DMS114 treated with DMSO at 0.1 percent for 48 hours (cell line): Measurements from ENCODE around the gene SLC22A14.
"Not testable (repeated sequence)": the region's sequence is repeated elsewhere in the genome, so short reads cannot be mapped to it uniquely, and the experiment has no call there.

Source experiments
- DNase-seq: peaks from one replicate; lab custom pipeline; 2025; ENCODE audit not compliant: unreplicated experiment; lab: John Stamatoyannopoulos, UW

Gene SLC22A14, protein sequence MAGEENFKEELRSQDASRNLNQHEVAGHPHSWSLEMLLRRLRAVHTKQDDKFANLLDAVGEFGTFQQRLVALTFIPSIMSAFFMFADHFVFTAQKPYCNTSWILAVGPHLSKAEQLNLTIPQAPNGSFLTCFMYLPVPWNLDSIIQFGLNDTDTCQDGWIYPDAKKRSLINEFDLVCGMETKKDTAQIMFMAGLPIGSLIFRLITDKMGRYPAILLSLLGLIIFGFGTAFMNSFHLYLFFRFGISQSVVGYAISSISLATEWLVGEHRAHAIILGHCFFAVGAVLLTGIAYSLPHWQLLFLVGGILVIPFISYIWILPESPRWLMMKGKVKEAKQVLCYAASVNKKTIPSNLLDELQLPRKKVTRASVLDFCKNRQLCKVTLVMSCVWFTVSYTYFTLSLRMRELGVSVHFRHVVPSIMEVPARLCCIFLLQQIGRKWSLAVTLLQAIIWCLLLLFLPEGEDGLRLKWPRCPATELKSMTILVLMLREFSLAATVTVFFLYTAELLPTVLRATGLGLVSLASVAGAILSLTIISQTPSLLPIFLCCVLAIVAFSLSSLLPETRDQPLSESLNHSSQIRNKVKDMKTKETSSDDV

DNA sequence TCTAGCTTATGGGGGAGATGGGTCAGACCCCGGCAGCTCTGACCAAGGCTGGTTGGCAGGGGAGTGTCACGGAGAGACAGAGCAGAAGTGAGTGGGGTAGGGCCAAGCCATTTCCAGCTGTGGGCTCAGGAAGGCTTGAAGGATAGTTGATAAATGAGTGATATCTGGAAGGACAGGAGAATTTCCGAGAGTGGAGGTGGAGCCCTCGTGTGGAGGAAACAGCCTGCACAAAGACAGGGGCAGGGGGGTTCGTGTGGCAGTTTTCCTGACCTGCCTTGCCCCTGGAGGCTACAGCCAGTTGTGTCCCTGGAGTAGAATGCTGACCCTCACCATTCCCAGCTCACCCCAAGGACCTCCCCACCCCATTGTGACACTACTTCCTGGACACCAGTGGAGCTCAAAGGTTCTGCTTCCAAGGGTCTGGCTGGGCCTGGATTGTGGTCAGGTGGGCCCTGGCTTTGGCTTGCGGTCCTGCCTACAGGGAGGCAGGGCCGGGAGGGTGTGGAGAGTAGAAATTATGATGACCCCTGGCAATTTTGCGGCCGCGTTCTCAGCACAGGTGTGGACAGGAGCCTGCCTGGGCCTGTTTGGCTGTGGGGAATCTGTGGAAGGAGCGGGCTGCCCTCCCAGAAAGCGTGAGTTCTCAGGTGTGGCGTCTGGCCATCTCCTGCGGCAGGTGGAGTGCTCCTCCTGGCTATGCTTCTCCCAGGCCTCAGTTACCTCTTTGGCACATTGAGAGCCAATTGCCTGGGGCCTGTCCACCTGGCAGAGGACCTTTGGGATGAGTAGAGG lies at the start of gene SLC22A14:
Gene SLC22A14 (plus strand): TSS at position 400 of the 792 bp plus-strand sequence. CDS start 23,733 bp downstream, outside the sequence.
- DNase-seq: no peak

DNA sequence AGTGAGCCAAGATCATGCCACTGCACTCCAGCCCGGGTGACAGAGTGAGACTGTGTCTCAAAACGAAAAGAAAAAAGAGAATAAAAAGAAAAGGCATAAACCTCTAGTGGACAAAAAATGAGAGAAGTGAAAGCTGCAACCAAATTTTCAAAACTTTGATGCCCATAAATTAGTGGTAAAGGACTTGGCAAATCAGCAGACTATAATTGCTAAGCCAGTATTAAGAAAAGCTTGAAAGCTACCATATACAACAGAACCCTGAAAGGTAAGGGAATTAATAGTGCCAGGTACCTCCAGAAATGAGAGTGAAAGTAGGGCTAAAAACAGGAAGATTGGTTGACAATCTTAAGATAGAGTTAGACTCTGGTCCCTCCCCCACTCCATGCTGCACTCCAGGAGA lies 49.4 kb upstream of the SLC22A14 start:
- no peak for DNase-seq

DNA sequence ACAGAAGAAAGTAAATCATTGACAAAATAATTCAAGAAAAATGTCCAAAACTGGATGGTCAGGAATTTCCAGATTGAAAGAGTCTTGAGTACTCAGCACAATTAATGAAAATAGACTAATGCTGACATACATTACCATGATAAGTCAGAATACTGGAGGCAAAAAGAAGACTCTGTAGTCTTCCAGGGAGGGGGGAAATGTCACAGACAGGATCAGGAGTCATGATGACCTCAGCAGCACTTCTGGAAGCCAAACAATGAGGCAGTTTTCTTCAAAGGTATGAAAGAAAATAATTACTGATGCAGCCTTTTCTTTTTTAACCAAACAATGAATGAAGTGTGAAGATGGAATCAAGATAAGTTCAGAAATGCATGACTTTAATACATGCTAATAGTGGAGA lies 46.6 kb upstream of the SLC22A14 start:
- DNase-seq: no peak

DNA sequence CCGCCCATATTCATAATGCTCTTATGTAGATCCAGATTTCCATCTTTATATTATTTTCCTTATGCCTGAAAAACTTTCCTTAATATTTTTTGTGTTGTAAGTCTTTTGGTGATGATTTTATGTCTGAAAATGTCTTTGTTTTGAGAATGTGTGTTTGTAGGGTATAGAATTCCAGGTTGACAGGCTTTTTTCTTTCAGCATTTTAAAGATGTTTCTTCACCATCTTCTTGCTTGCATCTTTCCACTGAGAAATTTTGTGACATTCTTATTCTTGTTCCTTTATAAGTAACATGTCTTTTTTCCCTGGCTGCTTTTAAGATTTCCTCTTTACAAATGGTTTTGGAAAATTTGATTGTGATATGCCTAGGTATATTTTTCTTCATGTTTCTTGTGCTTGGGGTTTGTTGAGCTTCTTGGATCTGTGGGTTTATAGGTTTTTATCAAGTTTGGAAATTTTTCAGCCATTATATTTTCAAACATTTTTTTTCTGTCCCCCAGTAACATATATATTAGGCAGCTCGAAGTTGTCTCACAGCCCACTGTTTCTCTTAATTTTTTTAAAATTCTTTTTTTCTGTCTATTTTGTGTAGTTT lies 43.6 kb upstream of the SLC22A14 start:
- DNase-seq: no peak

DNA sequence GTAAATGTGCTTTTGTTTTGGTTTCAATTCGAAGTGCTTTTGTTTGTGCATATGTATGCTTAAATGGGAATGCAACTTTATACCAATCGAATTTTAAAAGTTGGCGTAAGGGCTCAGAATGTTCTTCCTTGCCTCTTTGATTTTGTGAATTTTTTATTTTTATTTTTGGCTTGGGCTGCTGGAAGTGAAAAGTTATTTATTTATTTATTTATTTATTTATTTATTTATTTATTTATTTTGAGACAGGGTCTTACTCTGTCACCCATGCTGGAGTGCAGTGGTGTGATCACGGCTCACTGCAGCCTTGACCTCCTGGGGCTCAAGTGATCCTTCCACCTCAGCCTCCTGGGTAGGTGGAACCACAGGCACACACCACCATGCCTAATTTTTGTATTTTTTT lies 39.3 kb upstream of the SLC22A14 start:
- not testable (repeated sequence) for DNase-seq

DNA sequence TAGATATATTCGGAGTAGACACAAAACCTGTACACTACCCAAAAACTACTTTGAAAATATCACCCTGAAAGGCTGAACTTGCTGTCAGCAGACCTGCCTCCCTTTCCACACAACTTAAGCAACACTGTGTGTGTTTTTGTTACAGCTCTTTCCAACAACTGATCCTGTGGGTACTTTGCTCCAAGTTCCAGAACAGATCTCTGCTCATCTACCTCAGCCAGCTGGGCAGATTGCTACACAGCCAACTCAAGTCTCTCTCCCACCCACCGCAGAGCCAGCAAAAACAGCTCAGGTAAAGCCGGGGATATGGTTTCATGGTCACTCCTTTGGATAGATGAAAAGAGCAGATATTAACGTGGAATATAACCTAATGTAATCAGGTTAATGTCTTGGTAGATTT lies 36.2 kb upstream of the SLC22A14 start:
- DNase-seq: no peak

DNA sequence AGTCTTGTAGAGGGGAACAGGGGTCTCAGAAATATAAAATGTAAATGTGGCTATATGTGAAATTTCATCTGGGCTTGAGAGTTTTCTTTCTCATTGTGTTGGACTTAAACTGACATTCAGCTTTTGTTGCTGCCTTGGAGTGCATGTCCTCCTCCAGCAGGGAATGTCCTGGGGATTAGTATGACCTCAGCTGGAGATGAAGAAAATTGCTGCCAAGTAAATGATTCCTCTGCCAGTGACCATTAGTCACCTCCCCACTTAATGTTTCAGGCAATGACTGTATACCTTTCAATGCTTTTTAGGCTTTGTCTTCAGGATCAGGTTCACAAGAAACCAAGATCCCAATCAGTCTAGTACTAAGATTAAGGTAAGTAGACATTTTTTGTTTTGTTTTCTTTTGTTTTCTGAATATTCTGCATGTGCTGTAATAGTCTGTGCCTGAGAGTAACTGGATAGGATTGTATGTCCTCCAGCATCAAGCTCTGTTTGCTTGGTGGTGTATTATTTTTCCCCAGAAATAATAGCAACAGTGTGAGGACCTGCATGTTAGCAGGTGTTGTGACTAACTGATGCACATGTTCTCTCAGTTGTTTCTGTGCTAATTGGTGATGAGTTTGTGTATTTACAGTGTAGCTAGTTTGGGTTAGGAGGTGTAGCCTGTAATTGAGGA lies 34.6 kb upstream of the SLC22A14 start:
- DNase-seq: no peak

DNA sequence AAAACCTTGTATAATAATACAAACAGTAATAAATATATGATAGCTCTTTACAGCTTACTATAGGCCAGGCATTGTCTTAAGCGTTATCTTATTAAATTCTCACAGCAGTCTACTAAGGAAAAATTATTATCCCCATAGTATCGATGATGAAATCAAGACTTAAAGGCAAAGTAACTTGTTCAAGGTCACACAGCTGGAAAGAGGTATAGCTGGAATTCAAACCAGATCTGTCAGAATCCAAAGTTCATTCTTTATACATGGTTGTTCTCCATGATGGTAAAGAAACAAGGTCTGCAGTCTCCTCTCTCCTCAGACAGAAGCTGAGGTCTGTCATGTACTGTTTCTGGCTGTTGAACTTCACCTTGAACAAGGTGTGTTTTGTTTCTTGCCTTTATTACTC lies 31.9 kb upstream of the SLC22A14 start:
- DNase-seq: no peak

DNA sequence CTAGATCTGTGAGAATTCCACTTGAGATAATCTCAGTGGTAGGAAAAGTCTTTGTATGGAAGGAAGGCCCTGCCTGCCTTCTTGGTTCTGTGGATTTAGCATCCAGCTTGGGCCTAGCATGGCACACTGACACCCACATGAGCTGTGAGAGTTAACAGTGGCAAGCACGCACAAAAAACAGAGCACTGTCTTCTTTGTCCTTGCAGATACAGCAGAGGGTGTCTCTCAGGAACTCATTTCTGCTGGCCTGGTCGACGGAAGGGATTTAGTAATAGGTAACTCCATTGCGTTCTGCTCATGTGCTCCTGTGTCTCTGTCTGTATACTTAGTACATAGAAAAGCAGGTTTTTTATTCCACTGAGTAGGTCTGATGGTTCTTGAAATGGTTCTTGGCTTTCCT lies 30.9 kb upstream of the SLC22A14 start:
- DNase-seq: no peak

DNA sequence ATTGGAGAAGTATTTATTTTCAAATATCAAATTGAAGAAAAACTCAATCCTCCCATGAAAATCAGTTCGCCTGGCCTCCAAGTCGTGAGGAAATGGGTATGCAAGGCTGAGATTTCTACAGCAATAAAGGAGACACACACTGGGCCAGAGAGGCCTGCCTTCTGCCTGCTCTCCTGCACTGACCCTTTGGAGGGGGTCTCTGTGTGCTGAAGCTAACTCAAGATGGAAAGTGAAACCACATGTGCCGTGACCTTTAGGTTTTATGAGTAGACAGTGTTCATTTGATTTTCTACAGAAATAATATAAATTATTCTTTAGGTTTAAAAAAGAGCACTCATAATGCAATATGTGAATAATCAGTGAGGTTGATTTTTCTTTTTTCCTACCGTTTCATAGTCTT lies 28.4 kb upstream of the SLC22A14 start:
- DNase-seq: no peak

DNA sequence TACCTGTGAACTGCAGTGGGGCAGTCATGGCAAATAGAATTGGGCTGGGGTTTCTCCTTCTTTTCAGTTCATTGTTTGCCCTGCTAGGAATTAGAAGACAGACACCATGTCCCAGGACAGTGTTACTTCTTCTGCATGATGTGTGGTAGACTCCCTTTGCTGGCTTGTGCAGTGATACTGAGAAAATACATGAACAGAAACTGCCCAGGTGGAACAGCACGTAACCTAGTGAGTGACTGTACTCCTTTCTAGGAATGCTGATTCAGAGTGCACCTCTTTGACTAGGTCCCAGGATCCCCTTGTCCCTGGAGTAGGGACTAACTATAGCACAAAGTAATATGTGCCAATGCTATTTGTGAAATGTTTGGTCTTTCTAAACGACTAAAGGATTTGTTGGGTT lies 27.2 kb upstream of the SLC22A14 start:
- DNase-seq: no peak

DNA sequence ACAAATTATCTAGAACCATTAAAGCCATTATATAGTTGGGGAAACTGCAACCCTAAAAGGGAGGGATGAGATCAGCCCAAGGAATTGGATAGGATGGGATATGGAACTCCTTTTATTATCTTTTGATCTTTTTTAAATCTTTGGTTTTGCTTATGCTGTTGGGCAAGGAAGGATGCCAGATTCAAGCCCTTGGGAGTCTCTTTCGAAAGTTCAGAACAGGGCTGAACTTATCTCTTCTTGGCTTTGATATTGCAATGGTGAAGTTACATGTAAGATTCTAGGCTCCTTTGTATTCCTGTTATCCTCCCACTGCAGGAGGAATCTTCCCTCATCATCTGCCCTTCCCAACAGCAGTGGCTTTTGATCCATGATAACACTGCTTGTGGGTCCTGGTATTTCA lies 26.5 kb upstream of the SLC22A14 start:
- no peak for DNase-seq

DNA sequence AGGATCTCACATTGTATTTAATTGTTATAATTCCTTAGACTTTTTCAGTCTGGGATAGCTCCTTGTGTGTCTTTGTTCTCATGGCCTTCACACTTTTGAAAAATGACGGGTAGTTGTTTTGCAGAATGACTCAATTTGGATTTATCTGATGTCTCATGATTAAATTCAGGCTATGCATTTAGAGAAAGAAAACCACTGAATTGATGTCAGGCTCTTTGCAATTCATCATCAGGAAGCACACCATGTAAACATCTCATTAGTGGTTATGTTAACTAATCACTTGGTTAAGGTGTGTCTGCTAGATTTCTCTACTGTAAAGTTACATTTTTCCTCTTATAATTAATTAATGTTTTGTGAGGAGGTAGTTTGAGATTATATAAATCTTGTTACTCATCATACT lies 24.5 kb upstream of the SLC22A14 start:
- no peak for DNase-seq

DNA sequence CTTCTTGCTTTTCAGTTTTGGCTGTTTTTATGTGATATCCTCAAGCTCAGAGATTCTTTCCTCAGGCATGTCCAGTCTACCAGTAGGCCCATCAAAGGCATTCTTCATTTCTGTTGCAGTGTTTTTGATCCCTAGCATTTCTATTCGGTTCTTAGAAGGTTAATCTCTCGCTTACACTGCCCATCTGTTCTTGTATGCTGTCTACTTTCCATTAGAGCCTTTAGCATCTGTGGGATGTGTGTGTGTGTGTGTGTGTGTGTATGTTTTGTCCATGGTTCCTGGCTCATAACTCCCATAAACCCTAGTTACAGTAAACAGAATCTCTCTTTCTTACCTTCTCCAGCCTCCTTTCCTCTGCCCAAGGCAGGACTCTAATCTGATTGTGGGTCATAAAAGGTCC lies 21.6 kb upstream of the SLC22A14 start:
- DNase-seq: no peak

DNA sequence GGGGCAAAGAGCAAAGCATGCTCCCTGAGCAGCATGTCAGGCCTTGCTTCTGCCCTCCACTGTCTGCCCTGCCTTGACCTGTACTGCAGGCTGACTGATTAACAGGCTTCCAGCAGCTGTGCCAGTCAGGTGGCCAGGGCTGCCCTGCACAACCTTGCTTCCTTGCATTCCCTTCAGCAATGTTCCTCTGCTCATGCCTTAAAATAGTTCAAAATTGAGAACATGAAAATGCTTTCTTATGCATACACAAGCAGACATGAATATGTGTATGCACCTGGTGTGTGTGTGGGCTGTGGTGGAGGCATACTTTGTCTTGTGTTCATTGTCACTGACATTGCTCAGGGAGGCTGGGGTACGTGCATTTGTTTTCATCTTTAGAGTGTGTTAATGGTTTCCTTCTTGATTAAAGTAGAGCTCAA lies 17.7 kb upstream of the SLC22A14 start:
- no peak for DNase-seq

DNA sequence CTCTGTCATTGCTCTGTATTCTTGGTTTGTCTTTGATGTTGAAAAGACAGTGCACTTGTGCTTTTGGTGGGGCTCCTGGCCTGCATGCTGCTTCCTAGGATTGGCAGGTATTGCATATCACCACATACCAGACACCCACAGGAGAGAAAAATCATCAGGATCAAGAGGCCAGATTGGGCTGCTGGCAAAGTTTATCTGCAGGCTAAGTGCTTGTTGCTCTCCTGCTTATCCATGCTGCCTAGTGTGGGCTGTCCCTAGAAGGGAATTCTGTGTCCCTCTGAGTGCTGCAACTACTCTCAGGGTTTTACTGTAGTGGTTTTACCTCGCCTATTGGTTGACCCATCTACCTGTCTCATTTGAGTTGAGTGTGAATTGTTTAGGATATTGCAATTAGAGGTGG lies 17.3 kb upstream of the SLC22A14 start:
- DNase-seq: no peak

DNA sequence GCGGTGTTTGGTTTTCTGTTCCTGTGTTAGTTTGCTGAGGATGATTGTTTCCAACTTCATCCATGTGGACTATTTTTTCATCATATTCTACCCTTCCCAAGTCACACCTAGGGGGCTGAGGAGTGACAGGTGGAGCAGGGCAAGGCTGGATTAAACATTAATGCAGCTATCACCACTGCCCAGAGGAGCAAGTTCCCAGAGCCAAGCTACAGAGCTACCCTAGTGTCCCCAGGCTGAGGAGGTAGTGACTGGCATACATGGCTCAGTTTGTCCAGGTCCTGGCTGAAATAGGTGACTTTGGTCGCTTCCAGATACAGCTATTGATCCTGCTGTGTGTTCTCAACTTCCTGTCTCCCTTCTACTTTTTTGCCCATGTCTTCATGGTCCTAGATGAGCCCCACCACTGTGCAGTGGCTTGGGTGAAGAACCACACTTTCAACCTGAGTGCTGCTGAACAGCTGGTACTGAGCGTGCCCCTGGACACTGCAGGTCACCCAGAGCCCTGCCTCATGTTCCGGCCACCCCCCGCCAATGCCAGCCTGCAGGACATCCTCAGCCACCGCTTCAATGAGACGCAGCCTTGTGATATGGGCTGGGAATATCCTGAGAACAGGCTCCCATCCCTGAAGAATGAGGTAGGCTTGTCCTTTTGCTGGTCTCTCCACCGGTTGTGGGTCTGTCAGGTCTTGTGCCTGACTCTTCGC lies 16.3 kb upstream of the SLC22A14 start, which contains the start of gene SLC22A13:
Gene SLC22A13 (plus strand): TSS at position 209 of the 704 bp plus-strand sequence. CDS start 49 bp downstream, at position 258.
- no peak for DNase-seq

DNA sequence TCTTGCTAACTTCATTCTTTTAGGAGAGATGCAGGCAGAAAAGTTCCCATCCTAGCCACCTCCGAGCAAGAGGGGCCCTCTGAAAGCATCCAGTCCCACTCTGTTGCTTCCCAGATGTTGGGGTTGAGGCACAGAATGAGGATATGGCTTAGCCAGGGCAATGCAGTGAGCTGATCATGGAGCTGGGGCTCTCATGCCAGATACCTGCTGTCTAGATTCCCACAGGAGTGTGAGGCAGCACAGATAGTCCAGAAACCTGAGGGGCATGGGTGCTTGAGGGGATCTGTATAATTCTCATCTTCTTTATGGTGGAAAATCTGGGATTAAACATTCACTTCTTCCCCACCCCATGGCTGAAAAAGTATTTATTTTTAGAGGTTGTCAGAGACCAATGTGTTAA lies 15.3 kb upstream of the SLC22A14 start:
- no peak for DNase-seq

DNA sequence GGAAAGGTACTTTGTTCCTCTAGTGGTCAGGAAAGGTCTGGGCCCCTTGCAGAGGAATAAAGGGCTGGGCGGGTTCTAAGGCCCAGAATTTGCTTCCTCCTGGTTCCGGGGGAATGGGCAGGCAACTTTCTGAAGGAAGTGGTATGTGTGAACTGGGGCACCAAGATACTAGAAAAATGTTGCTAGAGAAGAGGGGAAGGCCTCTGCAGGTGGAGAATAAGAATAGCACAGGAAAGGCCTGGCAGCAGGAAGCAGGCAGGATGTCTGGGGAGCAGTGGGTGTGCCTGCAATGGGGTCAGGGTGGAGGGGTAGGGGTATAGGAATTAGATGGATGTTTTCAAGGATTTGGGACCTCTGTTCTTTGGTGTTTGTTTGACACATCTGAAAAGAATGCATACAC lies 14.4 kb upstream of the SLC22A14 start:
- DNase-seq: no peak

DNA sequence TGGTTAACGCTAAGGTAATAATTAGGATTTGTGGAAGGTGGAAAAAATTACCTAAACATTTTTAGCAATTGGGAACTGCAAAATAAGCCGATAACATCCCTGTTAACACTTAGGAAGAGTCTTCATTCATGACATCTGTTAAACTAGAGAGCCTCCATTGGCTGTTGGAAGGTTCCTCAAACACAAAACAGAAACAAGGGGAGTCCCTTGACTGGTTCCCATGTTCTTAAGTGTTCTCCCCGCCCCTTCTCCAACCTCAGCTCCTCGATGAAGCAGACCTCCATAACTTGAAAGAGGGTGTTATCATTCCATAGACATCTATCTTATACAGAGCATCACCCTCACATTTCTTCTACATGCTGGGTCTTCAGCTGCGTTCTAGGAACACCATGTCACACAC lies 14.0 kb upstream of the SLC22A14 start:
- no peak for DNase-seq
